ENCODE results near the gene VSTM4.
A peak's percentile ranks its signal among the peaks of the same experiment; 100 is the strongest.

The VSTM4 gene

GRCh38 chr10:49152663-49153062 is 37.3 kb upstream of the VSTM4 start:
- no peak for TF ChIP-seq POLR2A (IDR thresholded peaks at IDR 0.05; ENCODE audit: low read depth, low read length)
- no peak for FAIRE-seq
- DNase-seq (ENCODE audit: insufficient read length, low spot score), result no peak

DNA sequence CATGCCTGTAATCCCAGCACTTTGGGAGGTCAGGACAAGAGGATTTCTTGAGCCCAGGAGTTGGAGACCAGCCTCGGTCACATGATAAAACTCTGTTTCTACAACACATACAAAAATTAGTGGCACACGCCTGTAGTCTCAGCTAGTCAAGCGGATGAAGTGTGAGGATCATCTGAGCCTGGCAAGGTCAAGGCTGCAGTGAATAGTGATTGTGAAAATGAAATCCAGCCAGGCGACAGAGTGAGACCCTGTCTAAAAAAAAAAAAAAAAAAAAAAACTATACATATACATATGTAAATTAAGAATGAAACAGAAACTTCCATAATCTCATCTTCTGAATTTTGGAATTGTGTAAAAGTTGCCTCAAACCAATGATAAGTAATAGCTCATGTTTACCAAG is 36.7 kb upstream of the VSTM4 start:
- TF ChIP-seq POLR2A (IDR thresholded peaks at IDR 0.05; ENCODE audit: low read depth, low read length), result no peak
- DNase-seq (ENCODE audit: insufficient read length, low spot score), result no peak
- FAIRE-seq, result no peak

GRCh38 chr10:49151481-49151880 is 36.2 kb upstream of the VSTM4 start:
- FAIRE-seq (no peak), DNase-seq (ENCODE audit: insufficient read length, low spot score) (no peak)
- TF ChIP-seq POLR2A (IDR thresholded peaks at IDR 0.05; ENCODE audit: low read depth, low read length), result no peak

GRCh38 chr10:49151025-49151445 is 35.7 kb upstream of the VSTM4 start:
- FAIRE-seq, result no peak
- no peak for TF ChIP-seq POLR2A (IDR thresholded peaks at IDR 0.05; ENCODE audit: low read depth, low read length)
- DNase-seq (ENCODE audit: insufficient read length, low spot score), result no peak

DNA sequence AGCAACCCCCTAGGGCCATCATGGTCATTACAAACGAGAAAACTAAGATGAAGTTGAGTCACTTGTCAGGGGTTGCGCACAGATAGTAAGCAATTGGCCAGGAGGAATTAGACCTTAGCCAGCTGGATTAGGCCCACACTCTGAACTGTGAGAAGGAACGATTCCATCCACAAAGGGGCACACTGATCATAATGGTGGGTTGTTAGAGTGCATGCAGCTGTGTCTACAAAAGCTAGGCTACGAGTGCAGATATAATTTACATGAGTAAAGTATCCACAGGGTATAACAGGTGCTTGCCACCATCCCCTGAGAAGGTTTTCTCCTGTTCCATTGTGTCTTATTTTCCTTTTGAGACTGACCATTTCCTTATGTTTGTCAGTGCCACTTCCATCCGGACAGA is 35.1 kb upstream of the VSTM4 start:
- FAIRE-seq (no peak), DNase-seq (ENCODE audit: insufficient read length, low spot score) (no peak)
- no peak for TF ChIP-seq POLR2A (IDR thresholded peaks at IDR 0.05; ENCODE audit: low read depth, low read length)

GRCh38 chr10:49149881-49150280 is 34.6 kb upstream of the VSTM4 start:
- FAIRE-seq (no peak), DNase-seq (ENCODE audit: insufficient read length, low spot score) (no peak)
- TF ChIP-seq POLR2A (IDR thresholded peaks at IDR 0.05; ENCODE audit: low read depth, low read length), result no peak

GRCh38 chr10:49144058-49144720 is 28.9 kb upstream of the VSTM4 start:
- FAIRE-seq (no peak), DNase-seq (ENCODE audit: insufficient read length, low spot score) (no peak)
- TF ChIP-seq POLR2A (IDR thresholded peaks at IDR 0.05; ENCODE audit: low read depth, low read length), result no peak

DNA sequence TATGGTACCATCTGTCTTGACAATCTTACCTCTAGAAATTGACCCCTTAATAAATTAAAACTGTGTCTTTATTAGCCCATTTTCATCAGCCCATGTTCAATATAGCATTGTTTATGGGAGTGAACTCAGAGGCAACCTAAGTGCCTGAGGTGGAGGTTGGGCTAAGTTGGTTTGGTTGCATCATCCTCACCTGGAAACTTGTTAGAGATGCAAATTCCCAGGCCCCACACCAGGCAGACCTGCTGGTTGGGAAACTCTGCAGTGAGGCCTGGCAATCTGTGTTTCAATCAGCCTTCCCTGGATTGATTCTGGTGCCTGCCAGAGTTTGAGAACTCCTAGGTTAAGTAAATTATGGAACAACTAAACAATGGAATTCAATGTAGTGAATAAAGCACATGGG is 27.9 kb upstream of the VSTM4 start:
- FAIRE-seq (no peak), DNase-seq (ENCODE audit: insufficient read length, low spot score) (no peak)
- TF ChIP-seq POLR2A (IDR thresholded peaks at IDR 0.05; ENCODE audit: low read depth, low read length), result no peak

GRCh38 chr10:49141541-49142332 is 26.4 kb upstream of the VSTM4 start:
- no peak for DNase-seq (ENCODE audit: insufficient read length, low spot score)
- no peak for FAIRE-seq

DNA sequence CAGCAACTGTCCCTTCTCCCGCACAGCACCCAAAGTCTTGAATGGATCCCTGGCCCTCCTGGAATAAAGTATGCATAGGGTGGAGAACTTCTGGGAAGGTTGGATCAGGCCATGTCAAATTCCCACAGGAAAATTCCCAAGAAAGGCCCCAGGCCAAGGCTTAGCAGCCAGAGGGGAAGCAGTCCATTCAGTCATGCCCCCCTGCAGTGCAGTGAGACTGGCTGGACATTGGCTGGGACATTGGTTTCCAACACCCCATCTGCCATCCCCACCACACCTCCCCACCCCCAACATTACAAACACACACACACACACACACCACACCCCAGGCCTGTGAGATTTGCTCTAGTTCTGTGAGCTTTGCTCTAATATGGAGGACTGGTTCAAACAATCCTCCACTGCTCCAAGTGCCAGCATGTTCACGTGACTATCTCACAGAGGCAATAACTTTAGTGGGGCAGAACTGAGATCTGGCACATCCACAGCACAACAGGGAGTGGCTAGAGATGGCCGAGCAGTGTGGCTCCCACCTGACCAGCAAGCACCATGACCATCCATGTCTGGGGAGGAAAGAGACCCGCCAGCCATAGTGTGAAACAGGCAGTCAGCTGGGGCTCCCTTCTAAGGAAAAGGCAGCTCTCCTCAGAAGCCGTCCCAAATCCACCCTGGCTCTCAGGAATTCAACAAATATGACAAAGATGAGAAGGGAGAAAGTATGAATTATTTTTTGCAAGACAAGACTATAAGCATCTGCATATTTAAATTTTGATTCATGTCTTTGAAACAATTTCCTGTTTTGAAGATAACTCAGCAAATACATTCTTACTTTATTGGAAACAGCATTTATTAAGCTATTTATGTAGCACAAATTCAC is 25.2 kb upstream of the VSTM4 start:
- no peak for TF ChIP-seq POLR2A (IDR thresholded peaks at IDR 0.05; ENCODE audit: low read depth, low read length)
- DNase-seq (ENCODE audit: insufficient read length, low spot score), result no peak
- no peak for FAIRE-seq

More at GRCh38 chr10:49141541-49142332, 26.4 kb upstream of the VSTM4 start:
- TF ChIP-seq POLR2A (IDR thresholded peaks at IDR 0.05; ENCODE audit: low read depth, low read length), result no peak

DNA sequence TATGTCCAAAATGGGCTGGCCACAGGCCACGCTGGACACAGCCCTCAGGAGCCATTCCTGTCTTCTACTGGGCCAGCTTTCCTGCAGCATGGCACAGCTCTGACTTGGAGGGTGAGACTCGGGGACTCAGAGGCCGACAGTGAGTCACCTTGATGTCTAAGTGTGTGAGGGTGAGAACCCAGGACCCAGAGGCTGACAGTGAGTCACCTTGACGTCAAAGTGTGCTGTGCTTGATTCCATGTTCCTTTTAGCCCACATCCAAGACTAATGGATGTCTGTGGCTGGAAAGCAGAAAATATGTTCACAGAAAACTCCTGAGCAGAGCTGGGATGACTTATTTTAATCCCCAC is 24.5 kb upstream of the VSTM4 start:
- FAIRE-seq, result no peak
- peak; percentile 91 for DNase-seq (ENCODE audit: insufficient read length, low spot score)
- TF ChIP-seq POLR2A (IDR thresholded peaks at IDR 0.05; ENCODE audit: low read depth, low read length), result no peak

GRCh38 chr10:49139028-49139845 is 23.9 kb upstream of the VSTM4 start:
- no peak for DNase-seq (ENCODE audit: insufficient read length, low spot score)
- TF ChIP-seq POLR2A (IDR thresholded peaks at IDR 0.05; ENCODE audit: low read depth, low read length), result no peak

DNA sequence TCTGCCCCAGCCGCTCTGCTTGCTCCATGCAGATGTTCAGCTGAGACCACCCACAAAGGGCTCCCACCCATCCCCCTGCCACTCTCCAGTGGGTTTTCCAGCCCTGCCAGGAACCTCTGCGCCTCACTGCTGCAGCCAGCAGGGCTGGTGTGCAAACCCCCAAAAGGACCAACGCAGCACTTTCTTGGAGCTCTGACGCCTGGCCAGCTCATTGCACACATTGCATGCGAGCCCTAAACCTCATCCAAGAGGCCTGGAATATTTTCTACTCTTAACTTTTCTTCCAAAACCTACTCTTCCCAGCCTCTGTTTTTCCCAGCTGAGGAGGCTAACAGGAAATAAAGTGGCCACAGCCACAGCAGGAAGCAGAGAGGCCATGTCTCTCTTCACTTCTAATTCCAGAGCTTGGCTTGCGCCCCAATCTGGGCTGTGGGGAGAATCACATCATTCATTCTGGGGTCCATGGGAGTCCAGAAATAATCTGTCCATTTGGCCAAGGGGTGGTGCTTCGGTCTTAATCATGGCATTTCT is 23.1 kb upstream of the VSTM4 start:
- TF ChIP-seq POLR2A (IDR thresholded peaks at IDR 0.05; ENCODE audit: low read depth, low read length), result no peak
- DNase-seq (ENCODE audit: insufficient read length, low spot score), result no peak
- no peak for FAIRE-seq

More at GRCh38 chr10:49139028-49139845, 23.9 kb upstream of the VSTM4 start:
- no peak for FAIRE-seq

Data from H54 (cell line).